ENCODE results near the gene KCNQ2. TPM values are rescaled to one million over a fixed set of nuclear protein-coding genes. Genes with fewer than 3 reads are reported as not detected.

The KCNQ2 gene
- total RNA-seq, 1 experiment from 2014 or later = 0.17 TPM

- DNase-seq (ENCODE audit: low read depth) = no peak
Observed at GRCh38 chr20:63369724-63370617, 102.5 kb downstream of the KCNQ2 start.

- DNase-seq (ENCODE audit: low read depth) = no peak
Observed at GRCh38 chr20:63369024-63369530, 103.4 kb downstream of the KCNQ2 start.

GRCh38 chr20:63368151-63368550 lies 104.3 kb downstream of the KCNQ2 start:
- DNase-seq (ENCODE audit: low read depth) = no peak

- DNase-seq (ENCODE audit: low read depth) = no peak
Observed at GRCh38 chr20:63367446-63368055, 104.9 kb downstream of the KCNQ2 start.

- no peak for DNase-seq (ENCODE audit: low read depth)
Observed at GRCh38 chr20:63366390-63367365, 105.8 kb downstream of the KCNQ2 start.

GRCh38 chr20:63365601-63366389 lies 106.7 kb downstream of the KCNQ2 start:
- DNase-seq (ENCODE audit: low read depth) = no peak

GRCh38 chr20:63364801-63365585 lies 107.5 kb downstream of the KCNQ2 start:
- DNase-seq (ENCODE audit: low read depth) = no peak

GRCh38 chr20:63363981-63364561 lies 108.4 kb downstream of the KCNQ2 start:
- no peak for DNase-seq (ENCODE audit: low read depth)

- DNase-seq (ENCODE audit: low read depth) = no peak
Observed at GRCh38 chr20:63363013-63363957, 109.2 kb downstream of the KCNQ2 start.

GRCh38 chr20:63362436-63363009 lies 109.9 kb downstream of the KCNQ2 start:
- no peak for DNase-seq (ENCODE audit: low read depth)

- DNase-seq (ENCODE audit: low read depth) = no peak
Observed at GRCh38 chr20:63361519-63362435, 110.7 kb downstream of the KCNQ2 start.

GRCh38 chr20:63360850-63361518 lies 111.5 kb downstream of the KCNQ2 start, which contains the start of gene CHRNA4:
CHRNA4 (minus strand) TSS chr20:63361349; CDS start chr20:63361165, 184 bp downstream.
- DNase-seq (ENCODE audit: low read depth) = no peak

- DNase-seq (ENCODE audit: low read depth) = no peak
Observed at GRCh38 chr20:63359937-63360849, 112.3 kb downstream of the KCNQ2 start.

- no peak for DNase-seq (ENCODE audit: low read depth)
Observed at GRCh38 chr20:63359164-63359934, 113.1 kb downstream of the KCNQ2 start.
